ENCODE measurements around the gene MME. TPM values are rescaled to one million over a fixed set of nuclear protein-coding genes. Genes with fewer than 3 reads are reported as not detected.

Gene MME
- total and polyA plus RNA-seq, 12 donors: 0.28 to 56.0 (median 1.5) TPM

- no peaks in the 10 kb centered on the region for H3K9me3 ChIP-seq (replicated peaks in 1 of 3)
- no peak overlapping the region for H3K4me3 ChIP-seq
- H3K27ac ChIP-seq: no peak overlapping the region
- no peaks in the 10 kb centered on the region for H3K36me3 ChIP-seq (replicated peaks in 1 of 2)
- TF ChIP-seq POLR2A (IDR thresholded peaks at IDR 0.05) (no peak), CTCF (IDR thresholded peaks at IDR 0.05) (no peak)
- intact Hi-C loops (cut with DNase I): no loop called here
- no peaks in the 10 kb centered on the region for H3K4me1 ChIP-seq (replicated peaks in 1 of 2)
- H3K27me3 ChIP-seq: no peaks in the 10 kb centered on the region
- DNase-seq: no peak
Observed at GRCh38 chr3:155204851-155205250, 124.7 kb downstream of the MME start.

DNA sequence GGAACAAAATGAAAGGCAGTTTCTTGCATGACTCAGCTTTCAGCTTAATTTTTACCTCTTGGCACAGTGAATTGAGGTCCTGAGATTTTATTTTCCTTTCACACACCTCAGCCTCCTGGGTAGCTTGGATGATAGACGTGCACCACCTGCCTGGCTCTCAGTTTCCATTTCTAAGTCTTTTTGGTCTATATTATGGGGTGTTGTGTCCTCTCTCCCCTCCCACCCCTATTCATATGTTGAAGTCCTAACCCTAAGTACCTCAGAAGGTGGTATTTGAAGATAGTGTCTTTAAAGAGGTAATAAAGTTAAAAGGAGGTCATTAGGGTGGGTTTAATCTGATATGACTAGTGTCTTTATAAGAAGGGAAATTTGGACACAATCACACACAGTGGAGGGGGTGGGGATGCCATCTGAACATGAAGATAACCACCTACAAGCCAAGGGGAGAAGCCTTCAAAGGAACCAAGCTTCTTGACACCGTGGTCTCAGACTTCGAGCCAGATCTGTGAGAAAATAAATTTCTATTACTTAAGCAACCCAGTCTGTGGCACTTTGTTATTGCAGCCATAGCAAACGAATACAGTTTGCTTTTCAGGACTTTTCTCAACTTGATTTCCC, 128.2 kb downstream of the MME start:
- Histone ChIP-seq H3K4me1 (replicated peaks in 1 of 2) (no peaks in the 10 kb centered on the region), H3K4me3 (no peak overlapping the region), H3K27me3 (no peaks in the 10 kb centered on the region), H3K9me3 (replicated peaks in 1 of 3) (no peaks in the 10 kb centered on the region), H3K27ac (no peak overlapping the region), H3K36me3 (replicated peaks in 1 of 2) (no peaks in the 10 kb centered on the region)
- TF ChIP-seq POLR2A (IDR thresholded peaks at IDR 0.05): no peak
- no peak for TF ChIP-seq CTCF (IDR thresholded peaks at IDR 0.05)
- 71 to 84% (median 80%) methylated on average over 4 of the region's 4 CpGs for WGBS, 4 donors
- no peak for DNase-seq
- intact Hi-C loops (cut with DNase I): no loop called here

GRCh38 chr3:155210736-155211135, 130.6 kb downstream of the MME start:
- intact Hi-C loops (cut with DNase I): no loop called here
- H3K4me1 ChIP-seq (replicated peaks in 1 of 2): no peaks in the 10 kb centered on the region
- TF ChIP-seq POLR2A (IDR thresholded peaks at IDR 0.05) (no peak), CTCF (IDR thresholded peaks at IDR 0.05) (no peak)
- 70 to 86% (median 75%) methylated on average over 2 of the region's 2 CpGs for WGBS, 4 donors
- H3K9me3 ChIP-seq (replicated peaks in 1 of 3): no peaks in the 10 kb centered on the region
- no peak overlapping the region for H3K4me3 ChIP-seq
- DNase-seq: no peak
- H3K27ac ChIP-seq: no peak overlapping the region
- H3K27me3 ChIP-seq: no peaks in the 10 kb centered on the region
- no peaks in the 10 kb centered on the region for H3K36me3 ChIP-seq (replicated peaks in 1 of 2)

GRCh38 chr3:155211266-155211665, 131.1 kb downstream of the MME start:
- WGBS, 4 donors: 54 to 59% (median 56%) methylated on average over 2 of the region's 2 CpGs
- intact Hi-C loops (cut with DNase I): no loop called here
- H3K27ac ChIP-seq: no peak overlapping the region
- H3K4me3 ChIP-seq: no peak overlapping the region
- H3K27me3 ChIP-seq: no peaks in the 10 kb centered on the region
- no peak for DNase-seq
- TF ChIP-seq POLR2A (IDR thresholded peaks at IDR 0.05) (no peak), CTCF (IDR thresholded peaks at IDR 0.05) (no peak)
- H3K9me3 ChIP-seq (replicated peaks in 1 of 3): no peaks in the 10 kb centered on the region
- no peaks in the 10 kb centered on the region for H3K4me1 ChIP-seq (replicated peaks in 1 of 2)
- no peaks in the 10 kb centered on the region for H3K36me3 ChIP-seq (replicated peaks in 1 of 2)
